ENCODE measurements around the gene ACYP1.

DNA sequence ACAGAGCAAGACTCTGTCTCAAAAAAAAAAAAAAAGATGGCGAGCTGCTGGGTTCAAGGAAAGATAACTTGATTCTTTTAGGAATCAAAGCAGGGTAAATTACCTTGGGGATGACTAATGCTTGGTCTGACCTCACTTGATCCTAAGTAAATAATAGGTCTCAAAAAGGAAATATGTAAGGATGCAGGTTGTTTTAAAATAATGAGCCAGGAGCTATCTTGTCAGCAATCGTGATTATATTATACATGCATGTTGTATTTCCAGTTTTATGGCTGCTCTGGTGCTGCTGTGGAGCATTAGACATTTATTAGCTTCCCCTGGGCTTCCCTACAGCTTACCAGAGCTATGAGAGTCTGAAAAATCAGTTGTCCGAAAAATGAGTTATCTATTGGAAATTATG is 58.5 kb downstream of the ACYP1 start:
- TF ChIP-seq, protein P1, sequence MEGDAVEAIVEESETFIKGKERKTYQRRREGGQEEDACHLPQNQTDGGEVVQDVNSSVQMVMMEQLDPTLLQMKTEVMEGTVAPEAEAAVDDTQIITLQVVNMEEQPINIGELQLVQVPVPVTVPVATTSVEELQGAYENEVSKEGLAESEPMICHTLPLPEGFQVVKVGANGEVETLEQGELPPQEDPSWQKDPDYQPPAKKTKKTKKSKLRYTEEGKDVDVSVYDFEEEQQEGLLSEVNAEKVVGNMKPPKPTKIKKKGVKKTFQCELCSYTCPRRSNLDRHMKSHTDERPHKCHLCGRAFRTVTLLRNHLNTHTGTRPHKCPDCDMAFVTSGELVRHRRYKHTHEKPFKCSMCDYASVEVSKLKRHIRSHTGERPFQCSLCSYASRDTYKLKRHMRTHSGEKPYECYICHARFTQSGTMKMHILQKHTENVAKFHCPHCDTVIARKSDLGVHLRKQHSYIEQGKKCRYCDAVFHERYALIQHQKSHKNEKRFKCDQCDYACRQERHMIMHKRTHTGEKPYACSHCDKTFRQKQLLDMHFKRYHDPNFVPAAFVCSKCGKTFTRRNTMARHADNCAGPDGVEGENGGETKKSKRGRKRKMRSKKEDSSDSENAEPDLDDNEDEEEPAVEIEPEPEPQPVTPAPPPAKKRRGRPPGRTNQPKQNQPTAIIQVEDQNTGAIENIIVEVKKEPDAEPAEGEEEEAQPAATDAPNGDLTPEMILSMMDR (conservative IDR thresholded peaks at IDR 0.05; ENCODE audit: low read length) = no peak
- TF ChIP-seq EZH2phosphoT487 (IDR thresholded peaks at IDR 0.05; ENCODE audit: borderline replicate concordance, low read depth, low read length) = no peak
